HepG2 (cell line): Measurements from ENCODE around the gene MAPRE3. TPM values are rescaled to one million over a fixed set of nuclear protein-coding genes. Genes with fewer than 3 reads are reported as not detected.

Experiments
- ATAC-seq: fragments of 200-7000 bp; cut with Tn5 transposase; 3 replicates; pipeline ENCODE4 v1.9.1; 2020; ENCODE audit warnings: mild to moderate bottlenecking, moderate library complexity
- BruUV-seq: library from RNA; stranded (reverse); fragments of 400-500 nt; replicated peaks from 2 replicates; lab custom pipeline; 2021; lab: Mats Ljungman, UMichigan
- CTCF ChIA-PET: fragments of 300-600 bp; formaldehyde crosslinking; extraction: SDS; loops from one replicate; lab custom pipeline; 2021; ENCODE audit warnings: low total read pairs, inconsistent platforms, low intra/inter-chr PET ratio; lab: Yijun Ruan, JAX
- POLR2A ChIA-PET: fragments of 350-600 bp; sonication (Branson Sonifier 250); formaldehyde crosslinking; loops from one replicate; lab custom pipeline; 2020; ENCODE audit warnings: antibody characterized with exemption, inconsistent platforms; lab: Yijun Ruan, JAX
- DNase-seq: peaks from one replicate; pipeline ENCODE4 v3.0.0-alpha.2; 2015; ENCODE audit warnings: low spot score
- FAIRE-seq: peaks from 3 replicates; lab custom pipeline; 2011; peaks lifted over from hg19 to GRCh38; lab: Jason Lieb, UNC
- H2AFZ ChIP-seq: one replicate; pipeline ENCODE4 v1.6.1; 2011; ENCODE audit warnings: low read length, inconsistent platforms
- H3K27ac ChIP-seq: fragments of 300-600 bp; 3 replicates; pipeline ENCODE4 v1.8.0; 2011; ENCODE audit warnings: mixed run types, mild to moderate bottlenecking, mixed read lengths, low read length, inconsistent platforms; ENCODE audit not compliant: insufficient read depth; ENCODE audit errors: extremely low read length
- H3K27me3 ChIP-seq, 2 experiments: fragments of 200-600 bp in 1 of 2; 2 replicates in 1 of 2; 3 replicates in 1 of 2; pipeline versions ENCODE4 v1.6.0 to v1.8.0; 2011; ENCODE audit warnings: low read length in 2 of 2, mild to moderate bottlenecking in 2 of 2, moderate library complexity in 2 of 2, inconsistent platforms in 1 of 2; ENCODE audit not compliant: insufficient read depth in 2 of 2, control insufficient read depth in 1 of 2
- H3K36me3 ChIP-seq, 2 experiments: fragments of 200-600 bp in 1 of 2; replicated peaks in 1 of 2; 2 replicates in 1 of 2; 3 replicates in 1 of 2; pipeline versions ENCODE4 v1.5.1 to v1.8.0; 2011; ENCODE audit warnings: low read length in 2 of 2, inconsistent platforms in 1 of 2; ENCODE audit not compliant: insufficient read depth in 2 of 2, control insufficient read depth in 1 of 2
- H3K4me1 ChIP-seq: 2 replicates; pipeline ENCODE4 v1.5.1; 2012; ENCODE audit warnings: low read length, inconsistent platforms; ENCODE audit not compliant: insufficient read depth
- H3K4me2 ChIP-seq: 2 replicates; pipeline ENCODE4 v1.6.0; 2011; ENCODE audit warnings: low read depth, low read length, inconsistent platforms
- H3K4me3 ChIP-seq, 3 experiments: fragments of 200-600 bp in 1 of 3; sonication (generic), shearing (Covaris generic) in 1 of 3; replicated peaks in 1 of 3; 2 replicates each; pipeline ENCODE4 v1.5.1; 2011 to 2016; ENCODE audit warnings: low read length in 3 of 3, inconsistent platforms in 2 of 3, low read depth in 2 of 3, mild to moderate bottlenecking in 2 of 3, control low read depth in 1 of 3, mixed read lengths in 1 of 3; ENCODE audit not compliant: insufficient read depth in 1 of 3
- H3K79me2 ChIP-seq: one replicate; pipeline ENCODE4 v1.6.1; 2011; ENCODE audit warnings: low read length, inconsistent platforms; ENCODE audit not compliant: insufficient read depth
- H3K9ac ChIP-seq: 2 replicates; pipeline ENCODE4 v1.6.0; 2011; ENCODE audit warnings: mild to moderate bottlenecking, low read depth, low read length, inconsistent platforms; ENCODE audit not compliant: insufficient read depth
- H3K9me3 ChIP-seq: 2 replicates; pipeline ENCODE4 v1.5.1; 2012; ENCODE audit warnings: mild to moderate bottlenecking, low read length
- H4K20me1 ChIP-seq: 2 replicates; pipeline ENCODE4 v1.6.0; 2011; ENCODE audit warnings: inconsistent platforms, mild to moderate bottlenecking, low read length, moderate library complexity; ENCODE audit not compliant: insufficient read depth
- BRCA1 ChIP-seq: sonication (generic); formaldehyde crosslinking; IDR thresholded peaks from 2 replicates; pipeline ENCODE4 v1.4.0; 2020; ENCODE audit warnings: missing genetic modification reagents
- HHEX ChIP-seq: IDR thresholded peaks from 2 replicates; pipeline ENCODE4 v1.6.1; 2016; ENCODE audit warnings: control low read depth
- HOXA9 ChIP-seq: sonication (generic); formaldehyde crosslinking; IDR thresholded peaks from 2 replicates; pipeline ENCODE4 v1.8.1; 2022; ENCODE audit warnings: missing genetic modification reagents, mild to moderate bottlenecking, moderate library complexity, borderline replicate concordance
- PRDM15 ChIP-seq: sonication (generic); formaldehyde crosslinking; IDR thresholded peaks from 2 replicates; pipeline ENCODE4 v1.4.0; 2020; ENCODE audit warnings: missing genetic modification reagents
- TOPORS ChIP-seq: sonication (generic); formaldehyde crosslinking; IDR thresholded peaks from 2 replicates; pipeline ENCODE4 v1.8.0; 2023; ENCODE audit warnings: mild to moderate bottlenecking, missing genetic modification reagents
- TP53 ChIP-seq: sonication (generic); formaldehyde crosslinking; conservative IDR thresholded peaks from 2 replicates; pipeline ENCODE4 v1.4.0; 2020; ENCODE audit warnings: missing genetic modification reagents
- ZKSCAN1 ChIP-seq: fragments of 150-350 bp; IDR thresholded peaks from 2 replicates; pipeline ENCODE4 v1.6.1; 2014; ENCODE audit warnings: low read length
- ZNF318 ChIP-seq: sonication (generic); formaldehyde crosslinking; IDR thresholded peaks from 2 replicates; pipeline ENCODE4 v1.4.0; 2020; ENCODE audit warnings: mild to moderate bottlenecking, missing genetic modification reagents
- ZNF615 ChIP-seq: sonication (generic); formaldehyde crosslinking; IDR thresholded peaks from 2 replicates; pipeline ENCODE4 v1.5.0; 2020; ENCODE audit warnings: mild to moderate bottlenecking, missing genetic modification reagents, borderline replicate concordance
- ZNF891 ChIP-seq: sonication (generic); formaldehyde crosslinking; IDR thresholded peaks from 2 replicates; pipeline ENCODE4 v1.5.0; 2020; ENCODE audit warnings: mild to moderate bottlenecking, missing genetic modification reagents
- WGBS: methylation state at CpG from one replicate; pipeline ENCODE4 v1.1.6; 2017; ENCODE audit warnings: low lambda C conversion rate; 5-methylcytosine and 5-hydroxymethylcytosine counted together
- in situ Hi-C: cut with HindIII; loops from 2 replicates; pipeline ENCODE4 v1.10.0; 2017; ENCODE audit warnings: low pct_unique_long_range_greater_than_20kb; ENCODE audit not compliant: extremely low pct_ligation_motif_present
- intact Hi-C: fragments of 100-400 bp; cut with micrococcal nuclease; formaldehyde crosslinking; loops from one replicate; pipeline ENCODE4 v1.10.0; 2022; ENCODE audit not compliant: unreplicated experiment
- polyA plus RNA-seq, 8 experiments: library from polyadenylated mRNA; depleted of rRNA in 3 of 8; stranded (reverse) in 7 of 8; unstranded in 1 of 8; fragments of >200 nt; fragmentation: Illumina TruSeq in 4 of 8; extraction: Trizol in 4 of 8; gene quantifications; 2 replicates each; pipeline versions ENCODE4 v1.2.1 to v1.2.3, GENCODE V29; 2011 to 2016; ENCODE audit warnings: low read depth in 4 of 8, missing spikeins in 1 of 8, mixed read lengths in 1 of 8; ENCODE audit not compliant: insufficient read depth in 1 of 8
- total RNA-seq, 5 experiments: library from RNA; depleted of rRNA; stranded (reverse); fragments of >200 nt; fragmentation: Illumina TruSeq; extraction: Trizol; gene quantifications; 2 replicates each; pipeline ENCODE4 v1.2.3, GENCODE V29; 2016; ENCODE audit warnings: low read depth in 1 of 5

MAPRE3 gene
- total and polyA plus RNA-seq, 2 of the 13 experiments (the other 11 are each of a cell fraction or from before 2014, with no cell fraction given): 0.31 to 0.91 TPM

DNA sequence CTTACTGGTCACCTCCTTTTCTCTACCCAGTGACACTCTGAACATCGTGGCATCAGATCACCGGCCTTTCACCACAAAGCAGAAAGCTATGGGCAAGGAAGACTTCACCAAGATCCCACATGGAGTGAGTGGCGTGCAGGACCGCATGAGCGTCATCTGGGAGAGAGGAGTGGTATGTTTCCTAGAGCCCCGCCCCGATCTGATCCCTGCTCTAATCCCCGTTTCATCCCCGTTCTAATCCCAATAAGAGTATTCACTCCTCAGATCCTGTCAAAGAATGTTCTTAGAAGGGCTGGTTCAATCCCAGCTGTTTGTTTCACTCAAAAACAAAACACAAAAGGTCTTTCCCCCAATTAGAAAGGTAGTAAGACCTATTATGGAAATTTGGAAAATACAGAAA, 30.4 kb upstream of the MAPRE3 start (continued):
- no peak for TF ChIP-seq ZNF891 (CRISPR knock-in tag)
- no peak for TF ChIP-seq ZNF615

- in situ Hi-C loops: loop anchor here (5.0 kb wide), 1 partner anchor 94 kb away; the partner anchor contains the start of gene DPYSL5
- Histone ChIP-seq H4K20me1 (no peaks in the 10 kb centered on the region), H3K27me3 (peaks cover 5 to 56% of the 10 kb centered on the region in 2 experiments), H2AFZ (no peak overlapping the region), H3K9me3 (no peaks in the 10 kb centered on the region), H3K4me1 (peaks cover 15% of the 10 kb centered on the region), H3K27ac (no peak overlapping the region), H3K4me3 (no peak overlapping the region), H3K9ac (no peak overlapping the region), H3K4me2 (no peak overlapping the region), H3K36me3 (no peaks in the 10 kb centered on the region), H3K79me2 (no peaks in the 10 kb centered on the region)
- FAIRE-seq (no peak), ATAC-seq (no peak), DNase-seq (no peak)
- ChIA-PET CTCF (interaction anchor here (1.4 to 4.6 kb wide), 2 partner anchors 19 to 95 kb away, joined by 3 to 80 read pairs; partner anchors contain the start of gene DPYSL5), POLR2A (no interaction called here)
- no TSS peak for BruUV-seq
- intact Hi-C loops: no loop called here
- WGBS: 14% methylated on average over 3 of the region's 3 CpGs
- TF ChIP-seq ZKSCAN1: no peak
- TF ChIP-seq TP53 (CRISPR knock-in tag): no peak
- TF ChIP-seq ZNF318 (CRISPR knock-in tag): no peak
- TF ChIP-seq HOXA9: no peak
- TF ChIP-seq TOPORS (CRISPR knock-in tag): no peak
- TF ChIP-seq BRCA1 (CRISPR knock-in tag): no peak
- TF ChIP-seq PRDM15 (CRISPR knock-in tag): no peak
- no peak for TF ChIP-seq HHEX
These were observed 29.0 kb upstream of the MAPRE3 start for GRCh38 chr2:26941486-26941885.
